GM18526 (cell line): ENCODE data around the gene CHST8.

ENCODE experiments used
- POLR2A ChIP-seq: IDR thresholded peaks from 3 replicates; pipeline ENCODE4 v1.6.1; 2011; ENCODE audit not compliant: insufficient read length; ENCODE audit errors: extremely low read depth

CHST8 gene

DNA sequence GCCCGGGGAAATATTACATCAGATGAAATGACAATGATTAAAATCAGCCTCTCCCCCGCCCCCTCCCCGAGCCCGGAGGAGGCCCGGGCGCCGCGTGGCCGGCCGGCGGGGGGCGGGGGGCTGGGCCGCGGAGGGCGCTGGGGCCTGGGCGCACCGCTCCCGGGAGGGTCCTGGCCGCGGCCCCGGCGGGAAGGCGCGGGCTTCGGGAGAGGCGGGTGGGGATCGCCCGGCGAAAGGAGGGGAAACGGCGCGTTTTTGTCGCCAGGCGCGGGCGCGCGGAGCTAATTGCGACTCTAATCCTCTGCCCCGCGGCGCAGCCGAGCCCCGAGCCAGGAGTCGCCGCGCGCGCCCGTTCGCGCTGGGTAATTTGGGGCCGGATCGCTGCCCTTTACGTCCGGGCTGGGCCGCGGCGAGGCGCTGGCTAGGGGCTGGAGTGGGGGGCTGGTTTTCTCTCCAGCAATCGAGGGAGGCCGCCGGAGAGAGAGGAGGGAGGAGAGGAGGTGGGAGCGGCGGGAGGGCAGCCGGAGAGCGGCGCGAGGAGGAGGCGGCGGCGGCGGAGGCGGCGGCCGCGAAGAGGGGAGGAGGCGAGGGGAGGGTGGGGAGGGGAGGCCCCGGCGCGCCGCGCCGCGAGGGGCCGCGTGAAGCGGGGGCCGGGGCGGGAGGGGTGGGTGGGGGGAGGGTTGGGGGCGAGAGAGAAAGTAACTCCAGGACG, 174.6 kb downstream of the CHST8 start, which contains the start of gene KCTD15:
Gene KCTD15 (plus strand): TSS at position 707 of the 712 bp plus-strand sequence. CDS start 3,585 bp downstream, outside the sequence.
- TF ChIP-seq POLR2A: no peak

- TF ChIP-seq POLR2A: no peak
Measured at GRCh38 chr19:33797802-33798671, 176.3 kb downstream of the CHST8 start.

GRCh38 chr19:33798681-33799111, 176.9 kb downstream of the CHST8 start:
- TF ChIP-seq POLR2A: no peak

GRCh38 chr19:33799476-33799875, 177.7 kb downstream of the CHST8 start:
- TF ChIP-seq POLR2A: no peak

DNA sequence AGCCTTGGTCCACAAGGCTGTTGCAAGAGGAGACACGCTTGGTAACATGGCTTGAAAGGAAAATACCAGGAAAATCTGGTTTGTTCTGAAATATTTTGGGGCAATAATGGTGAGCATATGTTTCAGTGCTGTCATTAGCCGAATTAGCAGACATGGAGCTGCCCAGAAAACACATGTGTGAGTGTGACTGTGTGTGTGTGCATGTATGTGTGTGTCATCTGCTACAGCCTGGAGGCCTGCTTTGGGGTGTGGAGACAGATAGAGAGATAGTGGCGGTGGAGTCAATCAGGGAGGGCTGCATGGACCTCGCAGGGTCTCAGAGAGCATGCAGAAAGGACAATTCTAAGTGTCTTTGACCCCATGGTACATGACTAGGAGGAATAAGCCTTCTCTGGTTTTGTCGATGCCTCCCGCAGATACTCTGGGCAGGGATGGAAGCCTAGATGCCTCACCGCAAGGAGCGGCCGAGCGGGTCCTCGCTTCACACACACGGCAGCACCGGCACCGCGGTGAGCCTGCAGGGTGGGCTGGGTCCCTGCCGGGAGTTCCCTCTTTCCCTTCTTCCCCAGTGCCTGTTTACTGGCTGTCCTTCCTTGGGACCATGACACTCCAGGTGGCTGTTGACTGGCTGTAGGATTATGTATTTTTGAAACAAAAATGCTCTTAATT, 178.4 kb downstream of the CHST8 start:
- no peak for TF ChIP-seq POLR2A

GRCh38 chr19:33801411-33801810, 179.7 kb downstream of the CHST8 start:
- TF ChIP-seq POLR2A: no peak

- no peak for TF ChIP-seq POLR2A
Measured at GRCh38 chr19:33802001-33802400, 180.2 kb downstream of the CHST8 start.

GRCh38 chr19:33802801-33803200, 181.0 kb downstream of the CHST8 start:
- no peak for TF ChIP-seq POLR2A

DNA sequence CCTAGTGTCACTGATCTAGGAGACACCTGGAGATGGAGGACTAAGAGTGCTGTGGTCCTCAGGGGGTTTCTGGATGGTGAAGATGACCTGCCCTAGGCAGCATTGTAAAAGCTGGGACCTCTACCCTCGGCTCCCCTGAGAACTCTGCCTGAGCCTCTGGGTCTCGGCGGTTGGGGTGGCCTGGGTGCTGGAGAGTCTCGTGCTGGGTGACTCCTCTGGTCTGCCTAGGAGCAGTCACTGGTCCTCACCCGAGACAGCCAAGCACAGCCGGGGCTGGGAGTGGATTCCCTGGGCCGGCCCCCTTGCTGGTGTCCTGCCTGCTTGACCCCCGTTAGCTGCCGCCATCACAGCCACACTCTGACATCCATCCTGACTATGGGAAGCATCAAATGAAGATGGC, 181.6 kb downstream of the CHST8 start:
- TF ChIP-seq POLR2A: no peak

DNA sequence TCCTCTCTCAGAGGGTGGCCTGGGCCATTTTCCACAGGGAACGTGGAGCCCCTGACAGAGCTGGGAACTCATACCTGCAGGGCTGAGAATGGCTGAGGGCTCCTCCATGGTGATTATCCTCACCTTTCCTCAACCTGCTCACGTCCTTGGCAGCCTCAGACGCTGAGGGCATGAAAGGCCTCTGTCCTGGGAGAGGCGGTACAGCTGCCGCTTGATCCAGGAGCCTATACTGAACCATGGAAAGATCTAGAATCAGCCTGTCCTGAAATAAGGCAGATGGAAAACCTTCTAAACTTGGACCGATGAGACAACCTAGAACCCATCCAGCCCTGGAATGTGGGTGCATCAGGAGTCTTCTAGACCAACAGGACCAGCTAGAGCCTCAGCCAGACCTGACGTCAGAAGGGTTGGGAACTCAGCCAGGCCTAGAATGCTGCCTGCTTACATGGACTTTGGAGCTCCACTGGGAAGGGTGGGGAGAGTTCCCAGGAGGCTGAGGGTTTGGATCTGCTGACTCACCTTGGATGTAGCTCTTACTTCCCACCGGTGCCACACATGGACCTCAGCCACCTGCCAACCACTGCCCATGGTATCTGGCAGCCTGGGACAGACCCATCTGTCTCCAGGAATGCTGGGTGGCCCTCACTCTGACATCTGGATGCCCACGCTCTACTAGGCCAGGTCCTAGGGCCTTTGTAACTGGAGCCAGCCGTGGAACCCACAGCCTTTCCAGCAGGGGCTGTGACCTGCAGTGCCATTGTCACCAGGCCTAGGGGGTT, 182.5 kb downstream of the CHST8 start:
- TF ChIP-seq POLR2A: no peak

GRCh38 chr19:33805313-33805712, 183.6 kb downstream of the CHST8 start:
- no peak for TF ChIP-seq POLR2A

GRCh38 chr19:33805840-33806433, 184.2 kb downstream of the CHST8 start:
- TF ChIP-seq POLR2A: no peak

- TF ChIP-seq POLR2A: no peak
Measured at GRCh38 chr19:33806434-33806881, 184.7 kb downstream of the CHST8 start.

DNA sequence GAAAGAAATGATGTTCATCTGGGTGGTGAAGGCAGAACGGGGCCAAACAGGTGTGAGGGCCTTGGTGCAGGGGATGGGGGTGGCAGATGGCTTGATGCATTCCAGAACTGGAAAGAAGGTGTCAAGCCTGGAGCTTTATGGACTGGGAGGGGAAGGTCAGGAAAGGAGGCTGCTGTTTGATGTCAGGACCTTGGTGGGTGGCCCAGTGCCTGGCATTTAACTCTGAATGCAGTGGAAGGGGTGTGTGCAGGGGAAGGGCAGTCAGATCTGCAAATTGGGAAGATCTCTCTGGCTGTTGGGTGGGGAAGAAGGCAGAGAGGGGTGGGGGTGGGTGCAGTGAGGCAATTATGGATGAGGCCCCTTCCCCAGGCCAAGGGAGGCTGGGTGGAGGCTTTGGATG, 186.6 kb downstream of the CHST8 start:
- no peak for TF ChIP-seq POLR2A

- no peak for TF ChIP-seq POLR2A
Measured at GRCh38 chr19:33809960-33810359, 188.2 kb downstream of the CHST8 start.

GRCh38 chr19:33810821-33811220, 189.1 kb downstream of the CHST8 start:
- no peak for TF ChIP-seq POLR2A
